K562 (cell line): Measurements from ENCODE around the gene MLIP. TPM values are rescaled to one million over a fixed set of nuclear protein-coding genes. Genes with fewer than 3 reads are reported as not detected.

Experiments
- ATAC-seq: fragments of 200-7000 bp; cut with Tn5 transposase; 3 replicates; pipeline ENCODE4 v1.9.1; 2020; ENCODE audit warnings: moderate library complexity
- BruUV-seq: library from RNA; stranded (reverse); fragments of 400-500 nt; replicated peaks from 2 replicates; lab custom pipeline; 2021; lab: Mats Ljungman, UMichigan
- CTCF ChIA-PET: fragments of 300-600 bp; formaldehyde crosslinking; extraction: SDS; loops from one replicate; lab custom pipeline; 2021; ENCODE audit warnings: low intra/inter-chr PET ratio; lab: Yijun Ruan, JAX
- POLR2A ChIA-PET: fragments of 300-600, 350-650 bp; sonication (Branson Sonifier 250); formaldehyde crosslinking; extraction: SDS; loops from one replicate; lab custom pipeline; 2021; ENCODE audit warnings: antibody characterized with exemption, inconsistent platforms; lab: Yijun Ruan, JAX
- DNase-seq, 4 experiments: peaks; one replicate each; pipeline versions ENCODE4 v3.0.0 to v3.0.0-alpha.2; 2011 to 2018; ENCODE audit warnings: low spot score in 3 of 4, mixed read lengths in 3 of 4; ENCODE audit errors: extremely low read depth in 1 of 4
- FAIRE-seq: peaks from 2 replicates; lab custom pipeline; 2011; peaks lifted over from hg19 to GRCh38; lab: Jason Lieb, UNC
- H2AFZ ChIP-seq: 2 replicates; pipeline ENCODE4 v1.6.0; 2011; ENCODE audit warnings: low read depth, low read length, control low read depth, inconsistent platforms
- H3K27ac ChIP-seq: fragments of 200-600 bp; 3 replicates; pipeline ENCODE4 v1.8.0; 2011; ENCODE audit warnings: low read depth, mild to moderate bottlenecking, control low read depth, inconsistent platforms, low read length, moderate library complexity, mixed read lengths; ENCODE audit errors: extremely low read depth
- H3K27me3 ChIP-seq, 2 experiments: fragments of 300-600 bp in 1 of 2; 2 replicates in 1 of 2; 3 replicates in 1 of 2; pipeline versions ENCODE4 v1.6.0 to v1.8.0; 2011; ENCODE audit warnings: inconsistent platforms in 2 of 2, low read length in 2 of 2, mild to moderate bottlenecking in 1 of 2, mixed read lengths in 1 of 2, moderate library complexity in 1 of 2; ENCODE audit not compliant: control insufficient read depth in 2 of 2, insufficient read depth in 2 of 2
- H3K36me3 ChIP-seq: fragments of 300-600 bp; 3 replicates; pipeline ENCODE4 v1.8.0; 2011; ENCODE audit warnings: mild to moderate bottlenecking, low read length, inconsistent platforms; ENCODE audit not compliant: control insufficient read depth, insufficient read depth
- H3K4me1 ChIP-seq, 2 experiments: fragments of 200-600 bp in 1 of 2; replicated peaks in 1 of 2; 2 replicates in 1 of 2; 3 replicates in 1 of 2; pipeline versions ENCODE4 v1.5.1 to v1.8.0; 2011; ENCODE audit warnings: inconsistent platforms in 2 of 2, low read length in 2 of 2, mild to moderate bottlenecking in 1 of 2, mixed read lengths in 1 of 2, moderate library complexity in 1 of 2; ENCODE audit not compliant: control insufficient read depth in 2 of 2, insufficient read depth in 2 of 2
- H3K4me2 ChIP-seq: 2 replicates; pipeline ENCODE4 v1.6.1; 2011; ENCODE audit warnings: low read length, control low read depth, inconsistent platforms, mixed read lengths; ENCODE audit not compliant: insufficient read depth
- H3K4me3 ChIP-seq: fragments of 200-600 bp; sonication (generic), shearing (Covaris generic); 2 replicates; pipeline ENCODE4 v1.5.1; 2016; ENCODE audit warnings: control low read depth, inconsistent platforms
- H3K79me2 ChIP-seq: fragments of 200-600 bp; 3 replicates; pipeline ENCODE4 v1.8.0; 2011; ENCODE audit warnings: low read length, inconsistent platforms; ENCODE audit not compliant: control insufficient read depth, insufficient read depth
- H3K9ac ChIP-seq, 2 experiments: 2 replicates each; pipeline versions ENCODE4 v1.6.0 to v1.6.1; 2011; ENCODE audit warnings: low read depth in 2 of 2, low read length in 2 of 2, control low read depth in 1 of 2, inconsistent platforms in 1 of 2, mild to moderate bottlenecking in 1 of 2, mixed read lengths in 1 of 2; ENCODE audit not compliant: insufficient read depth in 1 of 2
- H3K9me1 ChIP-seq: one replicate; pipeline ENCODE4 v1.6.0; 2011; ENCODE audit warnings: inconsistent platforms, mild to moderate bottlenecking, low read length, moderate library complexity; ENCODE audit not compliant: control insufficient read depth, insufficient read depth
- H3K9me3 ChIP-seq: replicated peaks from 2 replicates; pipeline ENCODE4 v1.5.1; 2011; ENCODE audit warnings: low read depth, low read length, inconsistent platforms; ENCODE audit not compliant: control insufficient read depth, insufficient read depth
- H4K20me1 ChIP-seq: replicated peaks from 2 replicates; pipeline ENCODE4 v1.6.1; 2011; ENCODE audit warnings: low read length, inconsistent platforms, mixed read lengths; ENCODE audit not compliant: control insufficient read depth, insufficient read depth
- ARNT ChIP-seq, 2 experiments: fragments of 450-650 bp; IDR thresholded peaks; 2 replicates each; pipeline ENCODE4 v1.6.1; 2016; ENCODE audit warnings: mild to moderate bottlenecking in 1 of 2
- FOXK2 ChIP-seq, 2 experiments: fragments of 450-650 bp; IDR thresholded peaks in 1 of 2; conservative IDR thresholded peaks in 1 of 2; 2 replicates each; pipeline ENCODE4 v1.6.1; 2016; ENCODE audit warnings: low read depth in 2 of 2, mild to moderate bottlenecking in 1 of 2
- IRF2 ChIP-seq: sonication (generic); formaldehyde crosslinking; IDR thresholded peaks from 2 replicates; pipeline ENCODE4 v1.8.1; 2022; ENCODE audit warnings: mild to moderate bottlenecking, missing genetic modification reagents
- LARP7 ChIP-seq: fragments of 450-650 bp; IDR thresholded peaks from 2 replicates; pipeline ENCODE4 v1.6.1; 2016
- NFE2L1 ChIP-seq: fragments of 450-650 bp; IDR thresholded peaks from 2 replicates; pipeline ENCODE4 v1.6.1; 2016; ENCODE audit warnings: missing genetic modification characterization, low read depth, mild to moderate bottlenecking, missing compliant biosample characterization, moderate library complexity, borderline replicate concordance
- PRPF4 ChIP-seq: fragments of 200-400 bp; formaldehyde crosslinking; IDR thresholded peaks from one replicate; pipeline ENCODE4 v1.6.1; 2017; ENCODE audit warnings: low read length, low read depth, mild to moderate bottlenecking; ENCODE audit not compliant: insufficient read depth, poor library complexity, severe bottlenecking
- PYGO2 ChIP-seq: fragments of 450-650 bp; IDR thresholded peaks from 2 replicates; pipeline ENCODE4 v1.6.1; 2016; ENCODE audit warnings: mild to moderate bottlenecking, missing genetic modification characterization, moderate library complexity, missing compliant biosample characterization
- in situ Hi-C: fragments of 300-500 bp; cut with MboI; formaldehyde crosslinking; loops from 4 replicates; pipeline ENCODE4 v1.15.0; 2018; ENCODE audit warnings: inconsistent platforms, mixed read lengths
- intact Hi-C: fragments of 100-400 bp; cut with micrococcal nuclease; formaldehyde crosslinking; loops from 2 replicates; pipeline ENCODE4 v1.14.2; 2022
- polyA plus RNA-seq, 8 experiments: library from polyadenylated mRNA; depleted of rRNA in 4 of 8; stranded (reverse) in 5 of 8; unstranded in 3 of 8; fragments of >200 nt; fragmentation: Nextera tagmentation in 2 of 8; fragmentation: Illumina TruSeq in 1 of 8; extraction: Ambion mirVana in 2 of 8; extraction: Trizol in 1 of 8; gene quantifications; 2 replicates each; pipeline versions ENCODE4 v1.2.1 to v1.2.3, GENCODE V29; 2011 to 2014; ENCODE audit warnings: inconsistent platforms in 1 of 8, missing spikeins in 1 of 8
- total RNA-seq, 7 experiments: library from RNA; depleted of rRNA in 6 of 7; stranded (reverse); fragments of >200 nt in 6 of 7; fragmentation: Illumina TruSeq in 2 of 7; extraction: Trizol in 2 of 7; gene quantifications; 2 replicates each; pipeline versions ENCODE4 v1.2.1 to v1.2.3, GENCODE V29; 2011 to 2021; ENCODE audit warnings: low replicate concordance in 1 of 7
- TF ChIP-seq, protein P1 (sequence below): fragments of 450-650 bp; IDR thresholded peaks from 2 replicates; pipeline ENCODE4 v1.6.1; 2016; ENCODE audit warnings: antibody characterized with exemption
- TF ChIP-seq, protein P2 (sequence below): fragments of 150-350 bp; conservative IDR thresholded peaks from 2 replicates; pipeline ENCODE4 v1.6.1; 2014; ENCODE audit warnings: low read length
- TF ChIP-seq, protein P3 (sequence below): fragments of 250-450 bp; sonication (Bioruptor Pico); IDR thresholded peaks from 2 replicates; pipeline ENCODE4 v1.4.0; 2020; ENCODE audit warnings: mild to moderate bottlenecking
- TF ChIP-seq, protein P4 (sequence below): fragments of 450-650 bp; formaldehyde crosslinking; IDR thresholded peaks from 2 replicates; pipeline ENCODE4 v1.4.0; 2020; ENCODE audit warnings: mild to moderate bottlenecking

MLIP gene
- total and polyA plus RNA-seq, 9 of the 15 experiments (the other 6 are each of a cell fraction or from before 2014, with no cell fraction given) = not detected

DNA sequence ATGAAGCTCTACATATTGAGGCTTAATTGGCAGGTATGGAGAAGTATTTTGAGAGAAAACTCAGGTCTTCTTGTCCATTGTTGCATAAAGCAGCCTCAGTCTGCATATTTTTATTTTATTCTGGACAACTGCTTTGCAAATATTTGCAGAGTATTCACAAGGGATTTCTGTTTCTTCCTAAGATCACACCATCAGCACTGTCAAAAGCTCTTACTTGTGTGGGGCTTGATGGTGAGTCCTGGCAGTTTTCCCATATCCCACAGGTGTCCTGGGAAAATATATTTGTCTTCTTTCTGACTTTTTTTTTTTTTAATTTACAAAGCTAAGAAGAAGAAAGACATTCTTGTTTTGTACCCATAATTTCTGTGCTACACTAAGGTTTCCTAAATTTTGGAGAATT lies 16.9 kb upstream of the MLIP start:
- in situ Hi-C loops = no loop called here

More for the DNA sequence above, 16.9 kb upstream of the MLIP start:
- FAIRE-seq (no peak), DNase-seq (no peak), ATAC-seq (no peak)
- no peaks in the 10 kb centered on the region for H3K27me3 ChIP-seq
- H4K20me1 ChIP-seq = no peaks in the 10 kb centered on the region
- TF ChIP-seq, protein P1, sequence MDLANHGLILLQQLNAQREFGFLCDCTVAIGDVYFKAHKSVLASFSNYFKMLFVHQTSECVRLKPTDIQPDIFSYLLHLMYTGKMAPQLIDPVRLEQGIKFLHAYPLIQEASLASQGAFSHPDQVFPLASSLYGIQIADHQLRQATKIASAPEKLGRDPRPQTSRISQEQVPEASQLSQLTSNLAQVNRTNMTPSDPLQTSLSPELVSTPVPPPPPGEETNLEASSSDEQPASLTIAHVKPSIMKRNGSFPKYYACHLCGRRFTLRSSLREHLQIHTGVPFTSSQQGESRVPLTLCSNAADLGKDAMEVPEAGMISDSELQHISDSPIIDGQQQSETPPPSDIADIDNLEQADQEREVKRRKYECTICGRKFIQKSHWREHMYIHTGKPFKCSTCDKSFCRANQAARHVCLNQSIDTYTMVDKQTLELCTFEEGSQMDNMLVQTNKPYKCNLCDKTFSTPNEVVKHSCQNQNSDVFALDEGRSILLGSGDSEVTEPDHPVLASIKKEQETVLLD = no peak
- TF ChIP-seq, protein P2, sequence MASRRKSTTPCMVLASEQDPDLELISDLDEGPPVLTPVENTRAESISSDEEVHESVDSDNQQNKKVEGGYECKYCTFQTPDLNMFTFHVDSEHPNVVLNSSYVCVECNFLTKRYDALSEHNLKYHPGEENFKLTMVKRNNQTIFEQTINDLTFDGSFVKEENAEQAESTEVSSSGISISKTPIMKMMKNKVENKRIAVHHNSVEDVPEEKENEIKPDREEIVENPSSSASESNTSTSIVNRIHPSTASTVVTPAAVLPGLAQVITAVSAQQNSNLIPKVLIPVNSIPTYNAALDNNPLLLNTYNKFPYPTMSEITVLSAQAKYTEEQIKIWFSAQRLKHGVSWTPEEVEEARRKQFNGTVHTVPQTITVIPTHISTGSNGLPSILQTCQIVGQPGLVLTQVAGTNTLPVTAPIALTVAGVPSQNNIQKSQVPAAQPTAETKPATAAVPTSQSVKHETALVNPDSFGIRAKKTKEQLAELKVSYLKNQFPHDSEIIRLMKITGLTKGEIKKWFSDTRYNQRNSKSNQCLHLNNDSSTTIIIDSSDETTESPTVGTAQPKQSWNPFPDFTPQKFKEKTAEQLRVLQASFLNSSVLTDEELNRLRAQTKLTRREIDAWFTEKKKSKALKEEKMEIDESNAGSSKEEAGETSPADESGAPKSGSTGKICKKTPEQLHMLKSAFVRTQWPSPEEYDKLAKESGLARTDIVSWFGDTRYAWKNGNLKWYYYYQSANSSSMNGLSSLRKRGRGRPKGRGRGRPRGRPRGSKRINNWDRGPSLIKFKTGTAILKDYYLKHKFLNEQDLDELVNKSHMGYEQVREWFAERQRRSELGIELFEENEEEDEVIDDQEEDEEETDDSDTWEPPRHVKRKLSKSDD = no peak
- TF ChIP-seq, protein P3, sequence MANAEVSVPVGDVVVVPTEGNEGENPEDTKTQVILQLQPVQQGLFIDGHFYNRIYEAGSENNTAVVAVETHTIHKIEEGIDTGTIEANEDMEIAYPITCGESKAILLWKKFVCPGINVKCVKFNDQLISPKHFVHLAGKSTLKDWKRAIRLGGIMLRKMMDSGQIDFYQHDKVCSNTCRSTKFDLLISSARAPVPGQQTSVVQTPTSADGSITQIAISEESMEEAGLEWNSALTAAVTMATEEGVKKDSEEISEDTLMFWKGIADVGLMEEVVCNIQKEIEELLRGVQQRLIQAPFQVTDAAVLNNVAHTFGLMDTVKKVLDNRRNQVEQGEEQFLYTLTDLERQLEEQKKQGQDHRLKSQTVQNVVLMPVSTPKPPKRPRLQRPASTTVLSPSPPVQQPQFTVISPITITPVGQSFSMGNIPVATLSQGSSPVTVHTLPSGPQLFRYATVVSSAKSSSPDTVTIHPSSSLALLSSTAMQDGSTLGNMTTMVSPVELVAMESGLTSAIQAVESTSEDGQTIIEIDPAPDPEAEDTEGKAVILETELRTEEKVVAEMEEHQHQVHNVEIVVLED (CRISPR knock-in tag) = no peak
- TF ChIP-seq FOXK2 (conservative IDR thresholded peaks at IDR 0.05 in 1 of 2, IDR thresholded peaks at IDR 0.05 in 1 of 2; ENCODE audit: low read depth in 2 of 2) (no peak), IRF2 (CRISPR knock-in tag) (no peak), PYGO2 (tag) (no peak), ARNT (IDR thresholded peaks at IDR 0.05) (no peak), NFE2L1 (tag) (no peak), PRPF4 (no peak), LARP7 (no peak)
- TF ChIP-seq, protein P4, sequence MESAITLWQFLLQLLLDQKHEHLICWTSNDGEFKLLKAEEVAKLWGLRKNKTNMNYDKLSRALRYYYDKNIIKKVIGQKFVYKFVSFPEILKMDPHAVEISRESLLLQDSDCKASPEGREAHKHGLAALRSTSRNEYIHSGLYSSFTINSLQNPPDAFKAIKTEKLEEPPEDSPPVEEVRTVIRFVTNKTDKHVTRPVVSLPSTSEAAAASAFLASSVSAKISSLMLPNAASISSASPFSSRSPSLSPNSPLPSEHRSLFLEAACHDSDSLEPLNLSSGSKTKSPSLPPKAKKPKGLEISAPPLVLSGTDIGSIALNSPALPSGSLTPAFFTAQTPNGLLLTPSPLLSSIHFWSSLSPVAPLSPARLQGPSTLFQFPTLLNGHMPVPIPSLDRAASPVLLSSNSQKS (CRISPR knock-in tag) = no peak
- intact Hi-C loops = no loop called here
- no peaks in the 10 kb centered on the region for H3K4me1 ChIP-seq
- H3K9ac ChIP-seq = no peak overlapping the region
- no peak overlapping the region for H3K4me2 ChIP-seq
- no peak overlapping the region for H2AFZ ChIP-seq
- H3K9me3 ChIP-seq = no peaks in the 10 kb centered on the region
- no peak overlapping the region for H3K27ac ChIP-seq
- ChIA-PET CTCF (no interaction called here), POLR2A (no interaction called here)
- H3K9me1 ChIP-seq = no peaks in the 10 kb centered on the region
- H3K79me2 ChIP-seq = no peaks in the 10 kb centered on the region
- no peak overlapping the region for H3K4me3 ChIP-seq
- no TSS peak for BruUV-seq
- no peaks in the 10 kb centered on the region for H3K36me3 ChIP-seq
